GM12891 (cell line): ENCODE measurements around the gene TNFAIP8L3.

ENCODE experiments used
- PAX5 ChIP-seq: IDR thresholded peaks from 2 replicates; pipeline ENCODE4 v1.6.1; 2011; ENCODE audit warnings: low read length, moderate library complexity, mild to moderate bottlenecking; ENCODE audit not compliant: insufficient read depth, severe bottlenecking
- POLR2A ChIP-seq: IDR thresholded peaks from 2 replicates; pipeline ENCODE4 v1.6.1; 2011; ENCODE audit warnings: low read depth, low read length, control low read depth
- POLR2AphosphoS5 ChIP-seq: IDR thresholded peaks from 2 replicates; pipeline ENCODE4 v1.6.1; 2011; ENCODE audit warnings: low read depth, low read length, control low read depth
- POU2F2 ChIP-seq: IDR thresholded peaks from 2 replicates; pipeline ENCODE4 v1.6.1; 2011; ENCODE audit warnings: low read depth, mild to moderate bottlenecking, control low read depth, low read length, moderate library complexity
- SPI1 ChIP-seq: IDR thresholded peaks from 2 replicates; pipeline ENCODE4 v1.6.1; 2011; ENCODE audit warnings: low read depth, low read length, control low read depth
- TAF1 ChIP-seq: IDR thresholded peaks from 2 replicates; pipeline ENCODE4 v1.6.1; 2011; ENCODE audit warnings: low read depth, low read length, control low read depth

DNA sequence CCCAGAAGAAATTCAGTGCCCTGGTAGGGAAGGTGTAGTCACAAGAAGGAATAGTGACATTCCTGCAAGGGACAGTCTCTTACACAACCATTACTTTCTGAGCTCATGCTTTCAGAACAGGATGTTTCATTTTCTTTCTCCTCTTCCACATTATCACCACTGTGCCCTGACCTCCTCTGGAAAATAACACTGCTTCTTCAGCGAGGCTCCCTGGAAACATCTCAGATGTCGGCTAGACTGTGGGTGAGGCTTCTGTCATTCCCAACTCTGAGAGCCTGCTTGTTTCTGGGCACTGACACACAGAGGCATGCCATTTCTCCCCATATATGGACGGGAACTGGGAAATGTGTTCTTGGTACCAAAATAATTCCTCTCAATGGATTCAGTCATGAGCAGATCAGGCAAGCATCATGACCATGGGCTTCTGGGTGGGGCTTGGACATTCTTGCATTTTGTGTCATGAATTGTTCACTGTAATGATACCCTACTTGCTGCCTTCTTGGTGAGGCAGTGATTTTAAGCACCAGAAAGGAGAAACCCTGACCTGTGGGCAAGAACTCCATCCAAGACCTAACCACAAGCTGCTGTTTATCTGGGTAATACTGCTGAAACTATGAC lies 14.3 kb upstream of the TNFAIP8L3 start:
- TF ChIP-seq POLR2A (no peak), PAX5 (no peak), POLR2AphosphoS5 (no peak), TAF1 (no peak), SPI1 (no peak), POU2F2 (no peak)
